Activated CD4-positive, alpha-beta T cell treated with anti-CD3 and anti-CD28 coated beads, Interleukin-2, amount 50 U/mL, for 1 hour (primary cell): ENCODE measurements around the gene MED28.
"Not testable (repeated sequence)": the region's sequence is repeated elsewhere in the genome, so short reads cannot be mapped to it uniquely, and the experiment has no call there.

ENCODE experiments used
- DNase-seq: peaks from one replicate; pipeline ENCODE4 v3.0.0-alpha.2; 2020

Gene MED28

GRCh38 chr4:17614416-17615299, at the start of gene MED28:
Gene MED28, plus strand, starts transcription at chr4:17614641. Its CDS starts 14 bp downstream, at chr4:17614655.
- peak; percentile 94 for DNase-seq

- no peak for DNase-seq
Observed at GRCh38 chr4:17565846-17566245, 48.6 kb upstream of the MED28 start.

- DNase-seq, result no peak
Observed at GRCh38 chr4:17567271-17567670, 47.2 kb upstream of the MED28 start.

DNA sequence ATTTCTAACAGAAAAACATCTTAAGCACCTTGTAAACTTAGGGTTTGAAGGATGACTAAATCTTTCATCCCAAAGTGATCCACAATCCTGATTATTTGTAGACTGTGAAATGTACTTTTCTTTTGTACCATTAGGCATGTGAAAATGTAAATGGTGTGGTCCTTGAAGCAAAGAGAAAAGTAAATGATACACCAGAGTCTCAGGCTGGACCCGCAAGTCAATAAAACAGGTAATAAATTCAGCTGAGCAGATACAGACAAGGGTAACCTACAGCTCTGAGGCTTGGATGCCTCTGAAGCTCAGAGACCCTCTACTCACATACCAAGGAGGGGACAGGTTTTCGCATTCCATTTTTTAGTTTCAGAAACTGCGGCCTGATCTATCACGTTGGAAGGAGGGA, 40.2 kb upstream of the MED28 start:
- no peak for DNase-seq

GRCh38 chr4:17575177-17575576, 39.3 kb upstream of the MED28 start:
- not testable (repeated sequence) for DNase-seq

DNA sequence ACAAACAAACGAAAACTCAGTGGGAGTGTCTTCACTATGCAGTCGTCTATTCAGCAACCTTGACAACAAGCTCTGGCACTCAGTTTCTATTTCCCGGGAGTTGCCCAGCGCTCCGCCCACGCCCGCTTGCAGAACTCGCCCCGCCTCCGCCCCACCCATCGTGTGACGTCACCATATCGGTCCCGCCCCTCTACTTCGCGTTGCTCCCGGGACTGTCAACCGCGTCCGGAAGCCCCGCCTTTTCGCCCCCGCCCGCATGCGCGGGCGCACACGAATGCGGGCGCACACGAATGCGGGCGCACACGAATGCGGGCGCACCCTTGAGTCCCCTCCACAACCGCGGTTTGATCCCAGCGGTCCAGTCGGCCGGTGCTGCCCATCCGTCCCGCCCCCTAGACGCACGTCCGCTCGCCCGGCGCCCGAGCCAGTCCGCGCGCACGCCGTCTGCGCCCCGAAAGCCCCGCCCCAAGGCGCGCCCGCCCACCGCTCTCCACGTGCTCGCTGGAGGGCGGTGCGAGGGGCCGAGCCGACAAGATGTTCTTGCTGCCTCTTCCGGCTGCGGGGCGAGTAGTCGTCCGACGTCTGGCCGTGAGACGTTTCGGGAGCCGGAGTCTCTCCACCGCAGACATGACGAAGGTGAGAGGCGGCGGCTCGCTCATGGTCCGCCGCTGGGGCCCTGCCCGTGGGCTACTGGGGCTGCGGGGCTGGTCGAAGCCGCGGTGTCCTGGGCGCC, 37.3 kb upstream of the MED28 start, which contains the start of gene LAP3:
TSS of gene LAP3 (plus strand) at position 267 of the 733 bp plus-strand sequence. CDS start at position 535, 268 bp downstream.
- peak; percentile 100 for DNase-seq

DNA sequence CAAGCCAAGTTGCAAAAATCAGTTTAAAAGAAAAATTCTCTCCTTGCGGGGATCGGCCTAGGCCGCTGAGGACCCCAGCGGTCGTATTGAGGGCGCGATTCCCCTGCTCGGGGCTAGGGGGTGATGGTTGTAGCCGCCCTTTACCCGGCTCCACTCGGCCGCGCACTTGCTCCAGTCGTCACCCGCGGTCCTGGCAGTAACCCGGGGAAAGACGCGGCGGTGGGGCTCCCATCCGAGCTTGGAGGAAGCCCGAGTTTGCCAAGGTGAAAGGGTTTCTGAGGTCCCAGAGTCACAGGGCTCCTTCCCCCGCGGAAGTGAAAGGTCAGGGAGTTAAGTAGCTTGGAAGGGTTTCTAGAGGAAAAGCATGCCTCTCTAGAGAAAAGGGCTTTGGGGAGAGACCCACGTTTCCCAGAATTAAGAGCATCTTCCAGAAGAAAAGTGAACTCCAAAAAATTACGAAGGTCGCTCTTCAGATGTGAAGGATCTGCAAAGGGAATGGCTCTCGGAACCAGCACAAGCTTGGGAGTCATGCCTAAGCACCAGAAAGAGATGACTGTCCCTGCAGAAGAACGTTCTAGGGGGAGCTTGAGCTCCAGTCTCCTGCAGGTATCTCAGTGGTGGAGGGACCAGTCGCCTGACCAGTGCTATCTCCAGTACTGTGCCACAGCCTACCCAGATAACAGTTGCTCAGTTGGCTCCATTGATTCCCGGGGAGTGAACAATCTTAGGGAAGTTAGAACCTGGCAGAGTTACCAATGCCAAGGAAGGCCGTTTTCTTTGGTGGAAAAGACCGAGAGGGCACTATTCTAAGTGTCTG, 36.6 kb upstream of the MED28 start:
- no peak for DNase-seq

- DNase-seq, result no peak
Observed at GRCh38 chr4:17578482-17578891, 36.0 kb upstream of the MED28 start.

DNA sequence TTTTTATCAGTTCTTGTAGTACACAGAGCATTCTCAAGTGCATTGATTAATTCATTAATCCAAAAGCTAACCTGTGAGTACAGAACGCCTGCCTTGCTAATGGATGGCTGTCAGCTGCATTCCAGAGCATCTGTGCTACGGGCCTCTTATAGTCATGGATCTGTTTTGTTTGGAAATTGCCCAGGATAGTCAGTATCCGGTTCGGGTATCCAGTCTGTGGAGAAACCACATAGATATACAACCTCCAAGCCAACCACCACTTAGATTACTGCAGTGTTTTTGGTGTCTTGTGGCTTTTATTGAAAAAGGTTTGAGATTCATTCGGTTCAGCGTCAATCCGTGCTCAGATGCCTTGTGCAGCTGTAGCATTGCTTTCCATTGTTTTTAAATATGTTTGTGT, 33.5 kb upstream of the MED28 start:
- no peak for DNase-seq

DNA sequence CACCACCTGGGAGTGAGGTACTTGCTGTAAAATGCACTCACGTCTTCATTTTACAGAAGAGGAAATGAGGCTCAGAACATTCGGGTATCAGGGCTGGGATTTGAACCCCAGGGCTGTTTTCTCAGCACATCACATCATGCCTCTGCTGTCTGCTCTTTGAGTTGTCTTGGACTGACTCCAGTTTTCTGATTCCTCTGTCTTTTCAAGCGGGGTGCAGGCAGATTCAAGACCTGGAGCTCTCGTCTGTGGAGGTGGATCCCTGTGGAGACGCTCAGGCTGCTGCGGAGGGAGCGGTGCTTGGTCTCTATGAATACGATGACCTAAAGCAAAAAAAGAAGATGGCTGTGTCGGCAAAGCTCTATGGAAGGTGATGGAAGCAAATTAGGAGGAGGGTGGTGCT, 31.2 kb upstream of the MED28 start:
- DNase-seq, result no peak

DNA sequence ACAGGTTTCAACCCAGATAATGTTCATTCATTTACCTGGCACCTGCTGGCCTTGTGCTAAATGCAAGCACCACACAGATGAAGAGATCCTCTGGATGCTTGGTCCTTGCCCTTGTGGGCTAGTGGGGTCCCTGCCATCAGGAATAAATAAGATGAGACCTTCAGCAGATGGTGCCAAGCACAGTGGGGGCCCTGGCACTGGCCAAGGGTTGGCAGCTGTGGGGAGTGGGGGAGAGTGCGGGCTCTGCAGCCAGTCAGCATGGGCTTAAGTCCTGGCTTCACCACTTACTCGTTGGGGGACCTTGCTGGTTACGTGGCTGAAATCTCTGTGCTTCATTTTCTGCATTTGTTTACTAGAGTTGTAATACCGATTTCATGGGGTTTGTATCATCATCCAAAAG, 30.5 kb upstream of the MED28 start:
- DNase-seq, result no peak

GRCh38 chr4:17584521-17585213, 29.8 kb upstream of the MED28 start:
- no peak for DNase-seq

- DNase-seq, result no peak
Observed at GRCh38 chr4:17587094-17587822, 27.2 kb upstream of the MED28 start.

DNA sequence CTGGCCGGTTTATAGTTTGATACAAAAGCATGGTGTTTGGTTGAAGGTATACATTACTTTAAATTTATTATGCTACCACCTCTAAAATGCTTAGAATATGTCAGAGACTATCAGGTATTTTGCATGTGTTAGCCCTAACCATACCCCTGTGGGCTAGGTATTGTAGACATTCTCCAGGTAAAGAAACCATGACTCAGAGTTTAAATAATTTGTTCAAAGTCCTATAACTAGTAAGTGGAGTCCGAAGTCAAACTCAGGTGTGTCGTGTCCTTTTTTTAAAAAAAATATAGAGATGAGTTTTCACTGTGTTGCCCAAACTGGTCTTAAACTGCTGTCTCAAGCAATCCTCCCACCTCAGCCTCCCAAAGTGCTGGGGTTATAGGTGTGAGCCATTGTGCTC, 25.1 kb upstream of the MED28 start:
- DNase-seq, result no peak

GRCh38 chr4:17595471-17596005, 18.9 kb upstream of the MED28 start:
- DNase-seq, result no peak

GRCh38 chr4:17597517-17597916, 16.9 kb upstream of the MED28 start:
- DNase-seq, result no peak

DNA sequence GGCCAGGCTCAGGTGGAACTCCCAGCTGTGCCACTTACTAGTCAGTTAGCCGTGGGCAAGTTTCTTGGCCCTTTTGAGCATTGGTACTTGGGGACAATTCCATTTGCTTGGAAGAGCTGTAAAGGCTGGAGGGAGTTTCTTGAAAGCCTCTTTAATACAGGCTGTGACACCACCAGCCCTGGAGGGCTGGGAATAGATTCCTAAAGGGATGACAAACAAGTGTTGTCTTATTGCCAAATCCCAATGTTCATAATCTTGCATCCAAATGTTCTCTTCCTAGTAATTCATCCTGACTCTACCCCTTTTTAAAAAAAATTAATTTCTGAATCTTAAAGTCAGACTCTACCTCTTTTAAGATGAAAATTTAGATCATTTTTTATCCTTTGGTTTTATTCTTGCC, 14.6 kb upstream of the MED28 start:
- no peak for DNase-seq

GRCh38 chr4:17605236-17605635, 9.2 kb upstream of the MED28 start:
- DNase-seq, result no peak

DNA sequence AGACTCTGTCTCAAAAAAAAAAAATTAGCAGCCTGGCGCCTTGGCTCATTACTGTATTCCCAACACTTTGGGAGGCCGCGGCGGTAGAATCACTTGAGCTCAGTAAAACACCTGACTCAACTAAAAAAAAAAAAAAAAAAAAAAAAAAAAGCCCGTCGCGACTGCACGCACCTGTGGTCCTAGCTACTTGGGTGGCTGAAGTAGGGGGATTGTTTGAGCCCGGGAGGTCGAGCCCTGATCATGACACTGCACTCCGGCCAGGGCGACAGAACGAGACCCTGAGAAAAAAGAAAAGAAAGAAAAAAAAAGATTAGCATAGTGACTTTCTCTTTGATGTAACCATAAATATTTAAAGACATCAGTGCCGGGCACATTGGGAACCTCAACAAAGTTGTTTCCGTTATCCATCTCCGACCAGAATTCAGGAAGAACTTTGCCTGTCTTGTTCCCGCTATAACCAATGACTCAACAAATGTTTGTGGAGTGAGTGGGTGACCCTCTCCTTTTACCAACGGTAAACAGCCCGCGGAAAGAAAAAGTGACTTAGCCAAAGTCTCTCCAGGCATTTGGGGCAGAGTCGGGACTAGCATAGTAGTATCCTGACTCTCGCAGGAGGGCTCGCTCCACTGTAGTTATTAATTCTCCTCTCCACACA, 553 bp upstream of the MED28 start:
- DNase-seq, result peak; percentile 8

DNA sequence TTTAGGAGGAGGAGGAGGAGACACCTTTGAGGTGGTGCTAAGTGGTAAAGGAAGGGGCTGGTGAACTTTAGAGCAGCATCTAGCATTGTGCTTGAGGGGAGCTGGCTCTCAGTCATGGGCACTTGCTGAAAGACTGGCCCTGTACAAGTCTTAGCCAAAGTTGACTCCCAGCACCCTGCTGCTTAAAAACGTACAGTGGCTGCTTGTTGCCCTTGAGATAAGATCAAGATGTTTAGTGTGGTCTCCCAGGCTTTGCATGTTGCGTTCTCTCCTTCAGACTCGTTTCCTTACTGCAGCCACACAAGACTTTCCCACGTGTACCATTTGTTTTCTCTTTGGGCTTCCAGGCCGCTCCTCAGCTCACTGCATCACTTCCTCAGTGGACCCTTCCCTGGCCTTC, 1.8 kb downstream of the MED28 start:
- DNase-seq, result no peak

DNA sequence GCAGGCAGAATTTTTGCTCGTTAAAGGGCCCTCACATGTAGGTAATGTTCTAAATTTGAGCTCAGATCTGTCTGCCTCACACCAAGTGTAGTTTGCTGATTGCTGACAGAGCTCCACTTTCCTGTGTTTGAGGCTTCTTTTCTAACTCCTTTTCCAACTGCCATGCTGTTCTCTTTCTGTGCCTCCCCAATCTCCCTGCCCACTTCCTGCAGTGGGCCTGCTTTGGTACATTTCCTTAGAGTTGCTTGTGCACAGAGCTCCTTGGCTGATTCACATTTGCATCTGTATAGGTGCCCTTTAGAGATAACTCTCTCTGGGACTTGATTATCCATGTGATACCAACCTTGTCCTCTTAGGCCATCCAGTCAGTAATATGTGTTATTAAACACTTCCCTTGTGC, 4.5 kb downstream of the MED28 start:
- no peak for DNase-seq
